OCI-M2 (cell line): ENCODE measurements around the gene FAT3.

ENCODE experiments used
- DNase-seq: peaks from one replicate; lab custom pipeline; 2025; ENCODE audit not compliant: unreplicated experiment; lab: John Stamatoyannopoulos, UW

The FAT3 gene

GRCh38 chr11:92227959-92228935 lies 3.6 kb downstream of the FAT3 start:
- no peak for DNase-seq

GRCh38 chr11:92236856-92237255 lies 12.2 kb downstream of the FAT3 start:
- no peak for DNase-seq

- no peak for DNase-seq
These were observed 16.3 kb downstream of the FAT3 start for GRCh38 chr11:92240916-92241315.

GRCh38 chr11:92245700-92246271 lies 21.2 kb downstream of the FAT3 start:
- DNase-seq: no peak

GRCh38 chr11:92246630-92247029 lies 22.0 kb downstream of the FAT3 start:
- DNase-seq: no peak

- DNase-seq: no peak
These were observed 24.6 kb downstream of the FAT3 start for GRCh38 chr11:92249156-92249753.

GRCh38 chr11:92251980-92252379 lies 27.4 kb downstream of the FAT3 start:
- DNase-seq: no peak

GRCh38 chr11:92253421-92253820 lies 28.8 kb downstream of the FAT3 start:
- no peak for DNase-seq

GRCh38 chr11:92253945-92254344 lies 29.3 kb downstream of the FAT3 start:
- DNase-seq: no peak

- DNase-seq: no peak
These were observed 32.9 kb downstream of the FAT3 start for GRCh38 chr11:92257536-92257935.

- DNase-seq: no peak
These were observed 35.2 kb downstream of the FAT3 start for GRCh38 chr11:92259861-92260260.

GRCh38 chr11:92264350-92264749 lies 39.7 kb downstream of the FAT3 start:
- no peak for DNase-seq

GRCh38 chr11:92266806-92267205 lies 42.2 kb downstream of the FAT3 start:
- no peak for DNase-seq

GRCh38 chr11:92267278-92267677 lies 42.7 kb downstream of the FAT3 start:
- no peak for DNase-seq

GRCh38 chr11:92267968-92268367 lies 43.4 kb downstream of the FAT3 start:
- DNase-seq: no peak

- DNase-seq: no peak
These were observed 43.9 kb downstream of the FAT3 start for GRCh38 chr11:92268546-92268945.

GRCh38 chr11:92269021-92269420 lies 44.4 kb downstream of the FAT3 start:
- DNase-seq: no peak

- no peak for DNase-seq
These were observed 45.2 kb downstream of the FAT3 start for GRCh38 chr11:92269841-92270240.

GRCh38 chr11:92272651-92273050 lies 48.0 kb downstream of the FAT3 start:
- no peak for DNase-seq
